HL-60 (cell line): ENCODE measurements around the gene LIPC.

Experiments
- DNase-seq, 2 experiments: peaks; one replicate each; pipeline ENCODE4 v3.0.0-alpha.2; 2010 to 2020; ENCODE audit warnings: low read depth in 1 of 2, low spot score in 1 of 2
- H3K27ac ChIP-seq: fragments of 250-450 bp; sonication (Bioruptor Pico); replicated peaks from 2 replicates; pipeline ENCODE4 v1.5.1; 2020; ENCODE audit warnings: mild to moderate bottlenecking, moderate library complexity
- H3K27me3 ChIP-seq: fragments of 250-450 bp; sonication (Bioruptor Pico); 2 replicates; pipeline ENCODE4 v1.5.1; 2021; ENCODE audit warnings: mild to moderate bottlenecking, moderate library complexity; ENCODE audit not compliant: insufficient read depth, poor library complexity, severe bottlenecking
- H3K4me3 ChIP-seq: replicated peaks from 2 replicates; pipeline ENCODE4 v1.5.1; 2011; ENCODE audit warnings: mild to moderate bottlenecking, control low read depth, low read length; ENCODE audit not compliant: insufficient read depth
- GABPA ChIP-seq: IDR thresholded peaks from 2 replicates; pipeline ENCODE4 v1.6.1; 2012; ENCODE audit warnings: low read depth
- POLR2AphosphoS5 ChIP-seq: IDR thresholded peaks from 2 replicates; pipeline ENCODE4 v1.6.1; 2012; ENCODE audit warnings: low read depth
- SPI1 ChIP-seq: IDR thresholded peaks from 2 replicates; pipeline ENCODE4 v1.6.1; 2012; ENCODE audit warnings: low read depth, mild to moderate bottlenecking, borderline replicate concordance
- TF ChIP-seq, protein P1 (sequence below): IDR thresholded peaks from one replicate; pipeline ENCODE4 v1.5.1; 2011; ENCODE audit warnings: low read length, control low read depth, inconsistent platforms; ENCODE audit not compliant: insufficient read depth
- TF ChIP-seq, protein P2 (sequence below): IDR thresholded peaks from 2 replicates; pipeline ENCODE4 v1.6.1; 2012; ENCODE audit warnings: low read depth; ENCODE audit not compliant: insufficient replicate concordance

The LIPC gene

DNA sequence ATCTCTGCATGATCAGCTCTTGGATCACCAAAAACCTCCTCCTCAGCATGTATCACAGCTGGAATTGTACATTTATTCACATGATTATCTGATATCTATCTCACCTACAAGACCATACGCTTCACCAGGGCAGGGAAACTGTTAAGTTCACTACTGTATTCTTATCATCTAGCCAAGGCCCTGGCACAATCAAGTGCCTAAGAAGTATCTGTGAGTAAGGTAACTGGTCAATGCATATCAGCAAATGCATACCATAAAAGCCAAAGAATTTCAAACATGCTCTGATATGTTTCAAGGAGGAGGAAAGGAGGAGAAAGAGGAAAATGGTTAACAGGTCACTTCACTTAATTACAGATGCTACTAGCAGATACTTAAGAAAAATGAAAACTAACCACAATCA lies 158.4 kb downstream of the LIPC start:
- TF ChIP-seq POLR2AphosphoS5 = no peak
- TF ChIP-seq SPI1 = no peak
- TF ChIP-seq, protein P1, sequence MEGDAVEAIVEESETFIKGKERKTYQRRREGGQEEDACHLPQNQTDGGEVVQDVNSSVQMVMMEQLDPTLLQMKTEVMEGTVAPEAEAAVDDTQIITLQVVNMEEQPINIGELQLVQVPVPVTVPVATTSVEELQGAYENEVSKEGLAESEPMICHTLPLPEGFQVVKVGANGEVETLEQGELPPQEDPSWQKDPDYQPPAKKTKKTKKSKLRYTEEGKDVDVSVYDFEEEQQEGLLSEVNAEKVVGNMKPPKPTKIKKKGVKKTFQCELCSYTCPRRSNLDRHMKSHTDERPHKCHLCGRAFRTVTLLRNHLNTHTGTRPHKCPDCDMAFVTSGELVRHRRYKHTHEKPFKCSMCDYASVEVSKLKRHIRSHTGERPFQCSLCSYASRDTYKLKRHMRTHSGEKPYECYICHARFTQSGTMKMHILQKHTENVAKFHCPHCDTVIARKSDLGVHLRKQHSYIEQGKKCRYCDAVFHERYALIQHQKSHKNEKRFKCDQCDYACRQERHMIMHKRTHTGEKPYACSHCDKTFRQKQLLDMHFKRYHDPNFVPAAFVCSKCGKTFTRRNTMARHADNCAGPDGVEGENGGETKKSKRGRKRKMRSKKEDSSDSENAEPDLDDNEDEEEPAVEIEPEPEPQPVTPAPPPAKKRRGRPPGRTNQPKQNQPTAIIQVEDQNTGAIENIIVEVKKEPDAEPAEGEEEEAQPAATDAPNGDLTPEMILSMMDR = no peak
- no peaks in the 10 kb centered on the region for H3K27me3 ChIP-seq
- no peak overlapping the region for H3K4me3 ChIP-seq
- no peak for DNase-seq
- no peak overlapping the region for H3K27ac ChIP-seq

DNA sequence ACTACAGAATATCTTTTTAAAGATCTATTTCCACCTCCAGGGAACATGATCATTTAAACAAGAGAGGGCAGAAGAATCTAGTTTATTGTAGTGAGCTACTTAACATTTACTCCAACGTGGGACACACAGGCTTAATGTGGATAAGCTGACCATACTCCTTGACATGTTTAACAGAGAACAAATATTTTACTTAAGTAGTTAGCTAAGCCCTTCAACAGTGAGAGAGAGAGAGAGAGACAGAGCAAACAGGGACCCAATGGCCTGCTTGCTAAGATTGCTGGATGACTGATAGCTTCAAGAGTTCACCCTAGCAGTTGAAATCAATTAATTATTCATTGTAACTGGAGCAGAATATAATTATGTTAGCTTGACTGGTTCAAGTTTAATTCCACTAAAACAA lies 159.1 kb downstream of the LIPC start:
- H3K27ac ChIP-seq = no peak overlapping the region
- no peak for DNase-seq
- H3K27me3 ChIP-seq = no peaks in the 10 kb centered on the region
- TF ChIP-seq SPI1 (no peak), POLR2AphosphoS5 (no peak), GABPA (no peak)
- TF ChIP-seq, protein P1 = no peak
- TF ChIP-seq, protein P2, sequence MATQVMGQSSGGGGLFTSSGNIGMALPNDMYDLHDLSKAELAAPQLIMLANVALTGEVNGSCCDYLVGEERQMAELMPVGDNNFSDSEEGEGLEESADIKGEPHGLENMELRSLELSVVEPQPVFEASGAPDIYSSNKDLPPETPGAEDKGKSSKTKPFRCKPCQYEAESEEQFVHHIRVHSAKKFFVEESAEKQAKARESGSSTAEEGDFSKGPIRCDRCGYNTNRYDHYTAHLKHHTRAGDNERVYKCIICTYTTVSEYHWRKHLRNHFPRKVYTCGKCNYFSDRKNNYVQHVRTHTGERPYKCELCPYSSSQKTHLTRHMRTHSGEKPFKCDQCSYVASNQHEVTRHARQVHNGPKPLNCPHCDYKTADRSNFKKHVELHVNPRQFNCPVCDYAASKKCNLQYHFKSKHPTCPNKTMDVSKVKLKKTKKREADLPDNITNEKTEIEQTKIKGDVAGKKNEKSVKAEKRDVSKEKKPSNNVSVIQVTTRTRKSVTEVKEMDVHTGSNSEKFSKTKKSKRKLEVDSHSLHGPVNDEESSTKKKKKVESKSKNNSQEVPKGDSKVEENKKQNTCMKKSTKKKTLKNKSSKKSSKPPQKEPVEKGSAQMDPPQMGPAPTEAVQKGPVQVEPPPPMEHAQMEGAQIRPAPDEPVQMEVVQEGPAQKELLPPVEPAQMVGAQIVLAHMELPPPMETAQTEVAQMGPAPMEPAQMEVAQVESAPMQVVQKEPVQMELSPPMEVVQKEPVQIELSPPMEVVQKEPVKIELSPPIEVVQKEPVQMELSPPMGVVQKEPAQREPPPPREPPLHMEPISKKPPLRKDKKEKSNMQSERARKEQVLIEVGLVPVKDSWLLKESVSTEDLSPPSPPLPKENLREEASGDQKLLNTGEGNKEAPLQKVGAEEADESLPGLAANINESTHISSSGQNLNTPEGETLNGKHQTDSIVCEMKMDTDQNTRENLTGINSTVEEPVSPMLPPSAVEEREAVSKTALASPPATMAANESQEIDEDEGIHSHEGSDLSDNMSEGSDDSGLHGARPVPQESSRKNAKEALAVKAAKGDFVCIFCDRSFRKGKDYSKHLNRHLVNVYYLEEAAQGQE = no peak
- H3K4me3 ChIP-seq = no peak overlapping the region

DNA sequence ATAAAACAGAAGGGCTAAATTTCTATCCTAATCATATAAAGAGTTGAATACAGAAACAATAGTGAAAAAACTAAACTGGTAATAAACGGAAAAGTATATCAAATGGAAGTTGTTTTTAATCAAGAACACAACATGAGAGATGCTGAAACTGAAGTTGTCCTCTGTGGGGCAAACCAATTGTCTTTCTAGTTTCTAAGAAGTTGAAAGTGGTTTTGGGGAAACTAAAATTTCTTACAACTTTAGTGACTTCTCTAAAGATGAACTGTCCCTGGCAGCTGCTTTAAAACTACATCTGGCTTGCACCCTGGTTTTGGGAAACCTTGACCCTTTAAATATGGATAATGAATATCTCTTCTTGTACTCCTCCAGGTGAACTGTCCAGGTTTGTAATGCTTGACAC lies 162.1 kb downstream of the LIPC start:
- no peak overlapping the region for H3K4me3 ChIP-seq
- no peak overlapping the region for H3K27ac ChIP-seq
- DNase-seq = no peak
- H3K27me3 ChIP-seq = no peaks in the 10 kb centered on the region
- no peak for TF ChIP-seq GABPA
- no peak for TF ChIP-seq SPI1
- no peak for TF ChIP-seq POLR2AphosphoS5
- TF ChIP-seq, protein P1 = no peak
- TF ChIP-seq, protein P2 = no peak

DNA sequence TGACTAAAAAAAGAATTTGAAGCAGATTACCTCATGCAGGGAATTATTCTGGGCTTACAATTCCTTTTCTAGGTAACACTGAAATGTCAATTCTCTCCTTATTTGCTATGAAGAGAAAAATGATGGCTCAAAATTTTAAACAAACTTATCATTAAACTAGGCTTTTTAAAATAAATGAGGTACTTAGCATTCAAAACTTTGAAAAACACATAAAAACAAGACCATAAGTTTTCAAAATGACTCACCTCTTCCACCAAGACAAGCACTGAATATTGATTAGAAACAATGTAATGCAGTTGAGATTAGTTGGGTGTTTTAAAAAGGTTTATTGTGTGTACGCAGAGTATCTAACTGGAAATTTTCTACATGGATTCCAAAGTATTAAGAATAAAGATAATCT lies 163.1 kb downstream of the LIPC start:
- TF ChIP-seq SPI1 (no peak), POLR2AphosphoS5 (no peak)
- TF ChIP-seq, protein P1 = no peak
- TF ChIP-seq, protein P2 = no peak
- Histone ChIP-seq H3K27ac (no peak overlapping the region), H3K27me3 (no peaks in the 10 kb centered on the region), H3K4me3 (no peak overlapping the region)
- no peak for DNase-seq
